GM19025 (cell line): ENCODE measurements around the gene GDA.

Experiments
- ATAC-seq: cut with Tn5 transposase; IDR thresholded peaks from one replicate; pipeline ENCODE4 v1.9.1; 2021; ENCODE audit warnings: mild to moderate bottlenecking, low read depth, moderate library complexity; ENCODE audit not compliant: unreplicated experiment

The GDA gene

GRCh38 chr9:72149231-72149975 lies at the start of gene GDA:
Gene GDA (plus strand): TSS chr9:72149440. CDS start chr9:72149560, 120 bp downstream.
- ATAC-seq = peak; percentile 50

- no peak for ATAC-seq
Measured at GRCh38 chr9:72102520-72102919, 46.7 kb upstream of the GDA start.

GRCh38 chr9:72113056-72113455 lies 36.2 kb upstream of the GDA start:
- ATAC-seq = no peak

GRCh38 chr9:72119853-72120252 lies 29.4 kb upstream of the GDA start:
- ATAC-seq = no peak

- ATAC-seq = no peak
Measured at GRCh38 chr9:72124947-72125346, 24.3 kb upstream of the GDA start.

- no peak for ATAC-seq
Measured at GRCh38 chr9:72127753-72128152, 21.5 kb upstream of the GDA start.

- no peak for ATAC-seq
Measured at GRCh38 chr9:72128526-72128925, 20.7 kb upstream of the GDA start.

GRCh38 chr9:72129271-72130156 lies 19.7 kb upstream of the GDA start:
- no peak for ATAC-seq

GRCh38 chr9:72130321-72130720 lies 18.9 kb upstream of the GDA start:
- ATAC-seq = no peak

GRCh38 chr9:72131206-72131605 lies 18.0 kb upstream of the GDA start:
- ATAC-seq = no peak

GRCh38 chr9:72132052-72132451 lies 17.2 kb upstream of the GDA start:
- no peak for ATAC-seq

- no peak for ATAC-seq
Measured at GRCh38 chr9:72133365-72134035, 15.7 kb upstream of the GDA start.

- no peak for ATAC-seq
Measured at GRCh38 chr9:72134801-72135200, 14.4 kb upstream of the GDA start.

GRCh38 chr9:72137697-72138365 lies 11.4 kb upstream of the GDA start:
- no peak for ATAC-seq

GRCh38 chr9:72139226-72139625 lies 10.0 kb upstream of the GDA start:
- ATAC-seq = no peak

- ATAC-seq = no peak
Measured at GRCh38 chr9:72140586-72140985, 8.7 kb upstream of the GDA start.

- ATAC-seq = no peak
Measured at GRCh38 chr9:72141484-72141883, 7.8 kb upstream of the GDA start.

GRCh38 chr9:72144756-72145492 lies 4.3 kb upstream of the GDA start:
- ATAC-seq = no peak

GRCh38 chr9:72145733-72146505 lies 3.3 kb upstream of the GDA start:
- no peak for ATAC-seq
